HG03045 (cell line): ENCODE data around the gene SMIM3.
"Not testable (repeated sequence)": the region's sequence is repeated elsewhere in the genome, so short reads cannot be mapped to it uniquely, and the experiment has no call there.

Source experiments
- ATAC-seq: cut with Tn5 transposase; IDR thresholded peaks from one replicate; pipeline ENCODE4 v1.9.1; 2021; ENCODE audit warnings: mild to moderate bottlenecking, moderate library complexity; ENCODE audit not compliant: unreplicated experiment

The SMIM3 gene, protein sequence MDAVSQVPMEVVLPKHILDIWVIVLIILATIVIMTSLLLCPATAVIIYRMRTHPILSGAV

DNA sequence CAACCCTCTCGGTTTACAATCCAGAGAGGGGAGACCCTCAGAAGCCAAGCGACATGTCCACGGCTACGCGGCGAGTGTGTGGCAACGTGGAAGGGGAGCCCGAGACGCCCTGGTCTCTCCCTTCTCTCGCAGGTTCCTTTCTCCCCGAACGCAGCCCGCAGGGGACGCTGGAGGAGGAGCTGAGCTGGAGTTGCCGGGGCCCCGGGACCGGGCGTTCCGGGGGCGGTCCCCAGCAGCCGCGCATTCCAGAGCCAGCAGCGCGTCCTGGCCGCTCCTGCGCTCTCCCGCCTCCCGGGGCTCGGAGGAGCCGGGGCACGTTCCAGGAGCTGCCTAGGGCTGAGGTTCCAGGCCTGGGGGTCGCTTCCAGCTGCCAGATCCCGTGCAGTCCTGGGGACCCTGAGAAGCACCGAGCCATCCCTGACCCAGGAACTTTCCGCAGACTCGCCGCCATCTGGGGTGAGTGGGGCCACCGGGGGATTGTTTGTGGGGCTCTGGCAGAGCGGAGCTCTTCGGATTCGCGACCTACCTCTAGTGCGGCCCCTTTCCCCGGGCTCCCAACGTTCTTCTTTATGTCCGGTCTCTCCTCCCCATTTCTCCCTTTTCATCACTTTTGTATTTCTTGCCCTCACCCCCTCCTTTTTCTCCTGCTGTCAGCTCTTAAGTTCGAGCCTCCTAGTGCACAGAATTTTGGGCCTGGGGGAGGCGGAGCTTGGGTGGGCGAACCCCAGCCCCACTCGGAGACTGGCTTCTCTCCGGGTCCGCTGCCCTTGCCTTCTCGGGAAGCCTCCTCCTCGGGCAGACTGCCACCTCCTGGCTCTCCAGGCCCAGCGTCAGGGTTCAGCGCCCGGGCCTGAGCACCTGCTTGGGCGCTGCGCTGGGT is at the start of gene SMIM3:
Gene SMIM3 (plus strand): TSS at position 241 of the 880 bp plus-strand sequence. CDS start 16,684 bp downstream, outside the sequence.
- ATAC-seq: peak; percentile 39

DNA sequence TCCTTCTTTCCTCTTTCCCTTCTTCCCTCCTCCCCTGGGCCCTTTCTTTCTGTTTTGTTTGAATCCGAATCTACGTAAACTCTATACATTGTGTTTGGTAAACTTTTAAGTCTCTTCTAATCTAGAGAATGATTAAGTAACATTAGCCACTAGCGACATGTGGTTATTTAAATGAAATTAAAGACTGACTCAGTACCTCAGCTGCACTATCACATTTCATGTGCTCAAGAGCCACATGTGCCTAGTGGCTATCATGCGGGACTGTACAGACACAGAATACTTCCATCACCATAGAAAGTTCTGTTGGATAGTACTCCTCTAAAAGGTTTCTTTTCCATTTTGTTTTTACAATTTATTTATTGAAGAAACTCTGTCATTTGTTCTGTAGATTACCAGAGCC is 48.7 kb upstream of the SMIM3 start:
- ATAC-seq: no peak

DNA sequence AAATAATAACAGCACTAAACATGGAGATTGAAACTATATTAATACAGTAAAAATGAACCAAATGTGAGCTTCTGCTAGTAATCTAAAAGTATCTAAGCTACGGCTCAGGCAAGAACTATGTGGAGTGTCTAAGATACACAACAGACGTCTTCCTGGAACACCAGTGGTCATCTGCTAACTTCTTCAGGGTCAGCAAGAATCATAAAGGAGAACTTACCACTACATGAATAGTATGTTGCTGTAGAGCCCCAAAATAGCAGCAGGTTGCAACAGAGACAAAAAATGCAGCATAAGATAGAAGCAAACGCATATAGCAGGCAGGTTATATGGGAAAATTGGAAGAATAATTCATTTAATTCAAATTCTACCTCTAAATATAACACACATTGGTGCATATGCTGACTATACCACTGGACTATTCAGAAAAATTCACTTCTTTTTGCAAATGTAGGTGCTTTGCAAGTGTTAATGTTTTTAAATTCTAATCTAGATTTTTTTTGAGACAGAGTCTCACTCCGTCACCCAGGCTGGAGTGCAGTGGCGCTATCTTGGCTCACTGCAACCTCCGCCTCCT is 46.8 kb upstream of the SMIM3 start:
- ATAC-seq: no peak

DNA sequence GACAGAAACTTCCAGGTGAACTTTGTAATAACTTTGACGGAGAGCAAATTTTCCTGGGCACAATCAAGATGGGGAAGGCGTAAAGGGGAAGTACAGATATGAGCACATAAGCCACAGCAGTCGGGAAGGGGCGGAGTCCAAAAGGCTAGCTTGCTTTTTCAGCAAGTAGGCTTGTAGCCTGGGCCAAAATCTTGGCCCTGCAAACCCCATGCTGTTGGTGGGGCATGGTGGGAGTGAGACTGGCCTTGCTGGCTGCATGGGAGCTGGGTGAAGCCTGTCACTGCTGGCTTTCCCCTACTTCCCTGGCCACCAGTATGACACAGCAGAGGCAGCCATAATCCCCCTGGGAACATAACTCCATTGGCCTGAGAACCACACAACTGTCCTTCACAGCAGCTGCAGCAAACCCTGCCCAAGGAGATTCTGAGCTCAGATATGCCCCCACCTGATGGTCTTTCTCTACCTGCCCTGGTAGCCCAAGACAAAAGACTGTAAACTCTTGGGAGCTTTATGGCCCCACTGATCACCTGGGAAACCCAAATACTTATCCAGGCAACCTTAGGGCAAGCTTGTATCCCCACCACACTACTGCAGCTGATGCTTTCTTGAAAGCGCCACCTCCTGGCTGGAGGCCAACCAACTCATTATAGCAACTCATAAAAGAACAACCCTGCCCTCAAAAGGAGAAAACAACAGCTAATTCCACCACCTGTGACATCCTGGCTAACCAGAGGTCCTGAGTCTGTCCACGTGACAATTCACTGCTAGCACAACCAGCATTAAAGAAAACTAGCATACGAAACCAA is 43.8 kb upstream of the SMIM3 start:
- ATAC-seq: peak; percentile 80

DNA sequence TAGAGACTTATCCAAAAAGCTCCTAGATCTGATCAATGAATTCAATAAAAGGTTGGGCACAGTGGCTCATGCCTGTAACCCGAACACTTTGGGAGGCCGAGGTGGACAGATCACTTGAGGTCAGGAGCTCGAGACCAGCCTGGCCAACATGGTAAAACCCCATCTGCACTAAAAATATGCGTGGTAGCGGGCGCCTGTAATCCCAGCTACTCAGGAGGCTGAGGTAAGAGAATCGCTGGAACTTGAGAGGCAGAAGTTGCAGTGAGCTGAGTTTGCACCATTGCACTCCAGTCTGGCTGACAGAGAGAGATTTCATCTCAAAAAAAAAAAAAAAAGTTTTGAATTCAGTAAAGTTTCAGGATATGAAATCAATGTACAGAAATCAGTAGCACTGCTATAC is 39.7 kb upstream of the SMIM3 start:
- no peak for ATAC-seq

DNA sequence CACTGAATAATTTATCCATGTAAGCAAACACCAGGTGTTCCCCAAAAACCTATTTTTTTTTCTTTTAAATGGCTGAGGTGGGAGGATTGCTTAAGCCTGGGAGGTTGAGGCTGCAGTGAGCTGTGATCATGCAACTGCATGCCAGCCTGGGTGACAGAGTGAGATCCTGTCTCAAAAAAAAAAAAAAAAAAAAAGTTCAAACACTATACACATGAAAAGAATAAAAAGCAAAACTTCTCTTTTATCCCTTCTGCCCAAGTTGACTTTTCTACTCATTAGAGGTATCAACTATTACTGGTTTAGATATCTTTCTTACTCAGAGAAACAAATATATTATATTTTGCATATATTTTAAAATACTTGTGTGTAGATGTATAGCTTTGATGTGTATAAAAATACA is 37.6 kb upstream of the SMIM3 start:
- ATAC-seq: no peak

DNA sequence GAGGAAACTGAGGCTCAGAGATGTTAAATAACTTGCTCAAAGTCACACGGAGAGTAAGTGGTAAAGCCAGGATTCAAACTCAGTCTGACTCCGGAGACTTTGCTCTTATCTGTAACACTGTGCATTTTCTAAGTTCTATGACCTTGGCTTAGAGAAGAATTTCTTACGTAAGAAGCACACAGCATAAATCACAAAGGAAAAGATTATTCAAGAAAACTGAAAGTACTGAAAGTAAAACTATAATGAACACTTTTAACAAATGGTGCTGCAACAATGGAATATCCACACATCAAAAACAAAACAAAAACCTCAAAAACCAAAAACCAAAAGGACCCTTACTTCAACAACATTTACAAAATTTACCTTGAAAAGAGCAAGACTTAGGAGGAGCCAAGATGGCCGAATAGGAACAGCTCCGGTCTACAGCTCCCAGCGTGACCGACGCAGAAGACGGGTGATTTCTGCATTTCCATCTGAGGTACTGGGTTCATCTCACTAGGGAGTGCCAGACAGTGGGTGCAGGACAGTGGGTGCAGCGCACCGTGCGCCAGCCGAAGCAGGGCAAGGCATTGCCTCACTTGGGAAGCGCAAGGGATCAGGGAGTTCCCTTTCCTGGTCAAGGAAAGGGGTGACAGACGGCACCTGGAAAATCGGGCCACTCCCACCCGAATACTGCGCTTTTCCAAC is 36.0 kb upstream of the SMIM3 start:
- ATAC-seq: not testable (repeated sequence)

DNA sequence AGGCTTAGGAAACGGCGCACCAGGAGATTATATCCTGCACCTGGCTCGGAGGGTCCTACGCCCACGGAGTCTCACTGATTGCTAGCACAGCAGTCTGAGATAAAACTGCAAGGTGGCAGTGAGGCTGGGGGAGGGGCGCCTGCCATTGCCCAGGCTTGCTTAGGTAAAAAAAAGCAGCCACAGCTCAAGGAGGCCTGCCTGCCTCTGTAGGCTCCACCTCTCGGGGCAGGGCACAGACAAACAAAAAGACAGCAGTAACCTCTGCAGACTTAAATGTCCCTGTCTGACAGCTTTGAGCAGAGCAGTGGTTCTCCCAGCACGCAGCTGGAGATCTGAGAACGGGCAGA is 35.4 kb upstream of the SMIM3 start:
- ATAC-seq: not testable (repeated sequence)

DNA sequence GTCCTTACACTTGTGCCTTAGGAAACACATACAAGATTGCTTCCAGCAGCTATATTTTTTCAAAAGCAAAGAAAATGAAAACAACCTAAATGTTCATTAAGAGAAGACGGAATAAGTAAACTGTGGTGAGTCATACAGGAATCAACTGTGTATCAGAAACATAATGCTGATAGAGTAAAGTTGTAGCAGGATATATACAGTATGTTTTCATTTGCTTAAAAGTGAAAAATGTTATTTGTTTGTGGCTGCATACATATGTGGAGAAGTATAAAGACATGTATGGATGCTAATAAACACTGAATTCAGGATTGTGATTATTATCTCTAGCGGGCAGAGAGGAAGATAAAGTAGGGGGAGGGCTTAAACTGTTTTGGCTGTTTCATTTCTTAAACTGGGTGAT is 28.1 kb upstream of the SMIM3 start:
- no peak for ATAC-seq

DNA sequence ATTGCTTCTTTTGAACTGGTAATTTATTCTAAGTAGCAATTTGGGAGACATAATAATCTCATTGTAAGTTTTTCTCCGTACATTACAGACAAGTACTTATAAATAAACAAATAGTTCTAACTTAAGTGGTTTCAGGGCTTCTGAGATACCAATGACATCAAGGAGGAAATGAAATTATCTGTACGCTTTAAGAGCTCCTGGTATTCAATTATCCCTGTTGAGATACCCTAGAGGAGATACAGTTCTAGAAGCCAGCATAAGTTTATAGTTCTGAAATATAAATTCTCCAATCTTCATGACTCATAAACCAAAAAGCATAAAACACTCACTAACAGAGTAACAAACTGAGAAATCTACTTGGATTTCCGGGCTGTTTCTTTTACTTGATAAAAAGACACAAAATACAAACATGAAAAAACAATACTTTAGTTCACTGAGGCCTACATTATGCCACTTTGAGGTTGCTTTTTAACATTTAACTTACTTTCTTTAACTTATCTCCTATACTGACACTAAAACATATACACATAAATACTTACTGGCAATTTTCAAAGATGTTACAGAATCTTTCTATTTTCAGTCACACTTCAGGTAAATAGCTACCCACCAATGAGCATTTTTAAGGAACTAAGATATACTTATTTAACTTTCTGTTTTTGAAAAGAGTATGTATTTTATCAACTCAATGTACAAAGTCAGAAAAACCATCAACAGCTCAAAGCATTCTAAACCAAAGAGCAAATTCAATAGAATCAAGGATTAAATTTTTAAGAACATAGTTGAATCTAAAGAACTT is 27.3 kb upstream of the SMIM3 start:
- ATAC-seq: no peak

DNA sequence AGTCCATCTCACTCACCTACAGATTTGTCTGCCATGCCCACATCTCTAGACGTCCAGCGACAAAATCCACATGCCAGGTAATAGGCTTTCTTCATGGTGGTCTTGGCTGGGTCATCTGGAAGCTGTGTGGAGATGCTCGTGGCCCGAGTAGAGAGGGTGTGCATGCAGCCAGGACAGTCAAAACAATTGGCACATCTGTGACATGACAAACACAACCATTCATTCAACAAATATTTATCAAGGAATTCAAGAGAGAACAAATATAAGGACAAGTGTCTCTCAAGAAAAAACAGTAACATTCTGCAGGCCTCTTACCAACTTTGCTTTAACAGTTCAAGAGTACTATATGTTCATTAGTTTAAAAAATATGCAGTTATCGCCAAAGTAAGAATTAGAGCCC is 25.1 kb upstream of the SMIM3 start:
- no peak for ATAC-seq

DNA sequence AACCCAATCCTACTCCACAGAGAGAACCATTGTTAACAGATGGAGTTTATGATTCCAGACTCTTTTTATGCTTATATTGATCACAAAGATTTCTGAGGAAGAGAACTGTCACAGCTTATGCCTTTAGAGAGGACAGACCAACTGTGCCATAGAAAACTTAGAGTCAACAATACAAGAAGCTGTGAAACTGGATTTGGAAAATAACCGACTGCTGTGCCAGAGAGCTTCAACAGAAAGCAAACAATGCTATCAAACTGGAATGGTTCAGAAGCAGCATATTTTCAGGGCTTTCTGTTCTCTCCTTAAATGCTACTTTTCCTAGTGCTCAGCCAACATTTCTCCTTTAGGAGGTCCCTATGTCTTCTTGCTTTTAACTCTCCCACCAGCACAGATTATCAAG is 24.7 kb upstream of the SMIM3 start:
- no peak for ATAC-seq

DNA sequence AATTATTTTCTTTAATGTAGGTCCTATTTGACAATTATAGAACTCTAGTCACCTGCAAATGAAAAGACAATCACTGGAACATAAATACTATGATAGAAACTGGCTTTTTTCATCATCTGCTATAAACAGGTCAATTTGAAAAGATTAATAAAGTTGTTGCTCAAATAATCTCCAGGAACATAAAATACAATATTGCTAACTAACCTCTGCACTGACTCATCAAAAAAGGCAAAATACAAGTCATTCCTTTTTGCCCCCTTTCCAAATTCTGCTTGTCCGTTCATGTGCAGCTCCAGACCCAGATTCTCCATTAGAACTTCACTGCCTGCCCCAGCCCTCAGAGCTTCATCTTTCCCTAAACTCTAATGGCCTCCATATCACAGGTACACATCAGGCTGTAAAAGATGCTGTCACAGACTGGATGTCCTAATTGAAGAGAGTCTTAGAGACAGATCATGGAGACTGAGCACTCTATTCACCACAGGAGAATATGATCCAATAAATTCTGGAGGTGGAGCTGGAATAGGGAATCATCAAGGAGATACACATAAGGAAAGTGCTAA is 21.4 kb upstream of the SMIM3 start:
- ATAC-seq: no peak

DNA sequence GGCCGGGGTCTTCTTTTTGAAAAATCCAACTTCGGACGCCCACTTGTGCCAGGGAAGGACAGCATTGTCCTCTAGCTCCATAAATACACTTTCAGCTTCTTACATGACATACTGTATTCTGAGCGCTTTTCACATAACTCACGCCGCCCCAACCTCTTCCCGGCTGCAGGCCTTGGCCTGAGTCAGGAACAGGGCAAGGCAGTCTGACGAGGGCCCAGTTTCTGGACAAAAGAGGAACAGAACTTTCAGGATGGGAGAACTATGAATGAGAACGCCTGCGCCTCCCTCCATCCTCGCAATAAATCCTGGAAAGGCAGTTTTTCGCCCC is 20.4 kb upstream of the SMIM3 start:
- peak; percentile 11 for ATAC-seq

DNA sequence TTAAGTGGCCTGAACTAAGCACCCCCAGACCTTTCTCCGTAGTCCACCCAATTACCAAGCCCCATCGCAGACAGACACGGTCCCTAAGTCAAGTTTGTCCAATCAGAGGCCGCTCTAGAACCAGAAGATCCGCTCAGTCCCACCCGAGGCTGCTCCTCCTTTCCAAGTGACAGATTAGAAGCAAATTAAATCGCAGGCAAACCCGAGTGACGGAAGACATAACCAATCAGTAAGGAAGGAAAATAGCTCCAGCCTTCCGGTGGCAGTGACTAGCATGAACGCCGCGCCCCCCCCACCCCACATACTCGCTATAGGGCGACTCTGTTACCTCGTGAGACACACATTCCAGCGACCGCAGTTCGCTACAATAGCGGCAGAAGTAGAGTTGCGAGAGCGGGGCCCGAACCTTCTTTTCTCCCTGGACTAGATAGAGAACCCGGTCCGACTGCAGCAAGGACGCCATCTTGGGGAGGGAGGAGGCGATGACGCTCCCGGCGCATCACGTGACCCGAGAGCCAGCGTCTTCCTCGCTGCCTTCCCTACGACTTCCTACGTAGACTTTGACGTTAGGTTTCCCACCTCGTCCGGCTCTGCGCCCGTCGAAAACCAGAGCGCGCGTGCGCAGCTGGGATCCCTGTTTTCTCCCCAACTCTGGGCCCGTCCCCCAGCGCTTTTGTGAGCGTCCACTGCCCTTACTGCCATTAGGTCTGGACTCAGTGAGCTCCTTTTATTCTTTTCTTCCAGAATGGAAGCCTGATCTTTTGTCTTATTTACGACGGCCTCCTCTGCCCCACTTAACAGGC is 19.8 kb upstream of the SMIM3 start, which contains the start of gene DCTN4:
Gene DCTN4 (minus strand): TSS at position 487 of the 803 bp plus-strand sequence. CDS start 24 bp downstream, at position 463.
- ATAC-seq: peak; percentile 93

DNA sequence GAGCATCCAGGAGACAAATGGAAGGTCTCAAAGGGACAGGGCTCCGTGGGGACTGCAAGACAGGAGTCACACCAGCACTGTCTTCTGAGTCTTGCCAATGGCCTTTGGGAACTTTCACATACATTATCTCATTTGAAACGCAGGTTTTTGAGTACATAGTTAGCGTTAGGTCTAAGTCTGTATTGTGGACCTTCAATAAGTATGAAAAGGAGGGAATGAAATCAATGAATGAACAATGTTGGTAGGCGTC is 19.3 kb upstream of the SMIM3 start:
- no peak for ATAC-seq

DNA sequence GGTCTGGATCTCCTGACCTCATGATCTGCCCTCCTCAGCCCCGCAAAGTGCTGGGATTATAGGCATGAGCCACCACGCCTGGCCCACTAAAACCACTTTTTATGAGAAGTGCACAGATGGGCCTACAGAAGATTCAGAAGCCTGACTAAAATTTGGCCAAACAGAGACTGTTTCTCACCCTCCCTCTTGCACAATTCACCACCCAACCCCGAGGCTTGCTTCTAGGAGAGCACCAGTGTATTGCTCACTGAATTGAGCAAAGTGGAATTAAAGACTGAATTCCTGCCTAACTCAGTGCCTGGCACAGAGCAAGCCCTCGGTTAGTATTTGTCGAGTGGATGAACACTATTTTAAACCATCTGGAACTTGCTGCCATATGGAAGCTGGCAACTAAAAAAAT is 16.3 kb upstream of the SMIM3 start:
- ATAC-seq: no peak

DNA sequence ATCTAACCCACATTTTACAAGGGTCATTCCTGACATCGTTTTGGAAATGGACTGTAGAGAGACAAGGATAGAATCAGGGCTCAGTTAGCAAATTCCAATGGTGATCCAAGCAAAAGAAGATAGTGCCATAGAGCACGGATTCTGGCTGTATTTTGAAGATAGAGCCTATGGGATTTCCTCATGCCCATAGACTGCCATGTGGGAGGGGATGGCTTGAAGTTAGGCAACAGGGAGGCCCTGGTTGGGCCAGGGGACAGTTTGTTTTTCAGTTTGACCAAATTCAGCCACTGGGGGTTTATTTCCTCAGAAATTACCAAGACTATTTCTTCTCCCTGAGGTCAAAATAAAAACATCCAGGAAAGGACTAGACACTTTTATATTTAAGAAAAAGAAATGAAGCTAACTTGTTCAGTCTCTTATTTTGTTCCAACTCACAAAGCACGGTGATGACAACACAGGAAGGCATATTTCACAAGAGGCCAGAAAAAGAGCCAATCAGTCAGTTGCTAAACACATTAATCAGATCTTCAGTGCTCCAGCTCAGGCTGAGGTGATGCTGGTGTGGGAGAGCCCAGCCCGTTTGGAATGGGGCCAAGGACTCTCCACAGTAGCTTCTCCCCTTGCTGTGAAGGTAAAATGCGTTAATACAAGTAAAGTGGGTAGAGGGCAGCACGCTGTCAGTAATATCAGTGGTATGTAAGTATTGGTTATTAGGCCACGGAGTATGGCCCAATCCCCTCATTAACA is 15.4 kb upstream of the SMIM3 start:
- ATAC-seq: no peak

DNA sequence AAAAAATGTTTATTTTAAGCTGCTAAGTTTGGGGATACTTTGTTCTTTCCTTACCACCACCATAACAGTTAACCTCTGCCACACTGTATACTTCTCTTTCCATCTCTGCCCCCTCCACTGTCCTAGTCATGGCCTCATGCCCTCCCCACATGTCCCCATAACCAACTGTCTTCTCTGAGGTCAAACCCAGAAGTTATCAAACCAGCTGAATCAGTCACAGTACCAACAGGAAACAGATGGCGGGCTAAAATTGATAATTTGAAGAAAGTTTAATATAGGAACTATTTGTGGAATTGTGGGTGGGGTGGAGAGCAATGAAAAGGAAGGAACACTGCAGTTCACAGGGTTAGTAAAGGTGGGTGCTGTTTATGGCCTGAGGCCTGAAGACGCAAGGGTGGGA is 14.0 kb upstream of the SMIM3 start:
- no peak for ATAC-seq
